HepG2 (cell line): Measurements from ENCODE around the gene RARS1. TPM values are rescaled to one million over a fixed set of nuclear protein-coding genes. Genes with fewer than 3 reads are reported as not detected.

Experiments used
- ATAC-seq: fragments of 200-7000 bp; cut with Tn5 transposase; 3 replicates; pipeline ENCODE4 v1.9.1; 2020; ENCODE audit warnings: mild to moderate bottlenecking, moderate library complexity
- BruUV-seq: library from RNA; stranded (reverse); fragments of 400-500 nt; replicated peaks from 2 replicates; lab custom pipeline; 2021; lab: Mats Ljungman, UMichigan
- CTCF ChIA-PET: fragments of 300-600 bp; formaldehyde crosslinking; extraction: SDS; loops from one replicate; lab custom pipeline; 2021; ENCODE audit warnings: low total read pairs, inconsistent platforms, low intra/inter-chr PET ratio; lab: Yijun Ruan, JAX
- POLR2A ChIA-PET: fragments of 350-600 bp; sonication (Branson Sonifier 250); formaldehyde crosslinking; loops from one replicate; lab custom pipeline; 2020; ENCODE audit warnings: antibody characterized with exemption, inconsistent platforms; lab: Yijun Ruan, JAX
- DNase-seq: peaks from one replicate; pipeline ENCODE4 v3.0.0-alpha.2; 2015; ENCODE audit warnings: low spot score
- FAIRE-seq: peaks from 3 replicates; lab custom pipeline; 2011; peaks lifted over from hg19 to GRCh38; lab: Jason Lieb, UNC
- H2AFZ ChIP-seq: one replicate; pipeline ENCODE4 v1.6.1; 2011; ENCODE audit warnings: low read length, inconsistent platforms
- H3K27ac ChIP-seq: fragments of 300-600 bp; 3 replicates; pipeline ENCODE4 v1.8.0; 2011; ENCODE audit warnings: mixed run types, mild to moderate bottlenecking, mixed read lengths, low read length, inconsistent platforms; ENCODE audit not compliant: insufficient read depth; ENCODE audit errors: extremely low read length
- H3K27me3 ChIP-seq, 2 experiments: fragments of 200-600 bp in 1 of 2; 2 replicates in 1 of 2; 3 replicates in 1 of 2; pipeline versions ENCODE4 v1.6.0 to v1.8.0; 2011; ENCODE audit warnings: low read length in 2 of 2, mild to moderate bottlenecking in 2 of 2, moderate library complexity in 2 of 2, inconsistent platforms in 1 of 2; ENCODE audit not compliant: insufficient read depth in 2 of 2, control insufficient read depth in 1 of 2
- H3K36me3 ChIP-seq, 2 experiments: fragments of 200-600 bp in 1 of 2; replicated peaks in 1 of 2; 2 replicates in 1 of 2; 3 replicates in 1 of 2; pipeline versions ENCODE4 v1.5.1 to v1.8.0; 2011; ENCODE audit warnings: low read length in 2 of 2, inconsistent platforms in 1 of 2; ENCODE audit not compliant: insufficient read depth in 2 of 2, control insufficient read depth in 1 of 2
- H3K4me1 ChIP-seq: 2 replicates; pipeline ENCODE4 v1.5.1; 2012; ENCODE audit warnings: low read length, inconsistent platforms; ENCODE audit not compliant: insufficient read depth
- H3K4me2 ChIP-seq: 2 replicates; pipeline ENCODE4 v1.6.0; 2011; ENCODE audit warnings: low read depth, low read length, inconsistent platforms
- H3K4me3 ChIP-seq, 3 experiments: fragments of 200-600 bp in 1 of 3; sonication (generic), shearing (Covaris generic) in 1 of 3; replicated peaks in 1 of 3; 2 replicates each; pipeline ENCODE4 v1.5.1; 2011 to 2016; ENCODE audit warnings: low read length in 3 of 3, inconsistent platforms in 2 of 3, low read depth in 2 of 3, mild to moderate bottlenecking in 2 of 3, control low read depth in 1 of 3, mixed read lengths in 1 of 3; ENCODE audit not compliant: insufficient read depth in 1 of 3
- H3K79me2 ChIP-seq: one replicate; pipeline ENCODE4 v1.6.1; 2011; ENCODE audit warnings: low read length, inconsistent platforms; ENCODE audit not compliant: insufficient read depth
- H3K9ac ChIP-seq: 2 replicates; pipeline ENCODE4 v1.6.0; 2011; ENCODE audit warnings: mild to moderate bottlenecking, low read depth, low read length, inconsistent platforms; ENCODE audit not compliant: insufficient read depth
- H3K9me3 ChIP-seq: 2 replicates; pipeline ENCODE4 v1.5.1; 2012; ENCODE audit warnings: mild to moderate bottlenecking, low read length
- H4K20me1 ChIP-seq: 2 replicates; pipeline ENCODE4 v1.6.0; 2011; ENCODE audit warnings: inconsistent platforms, mild to moderate bottlenecking, low read length, moderate library complexity; ENCODE audit not compliant: insufficient read depth
- FLYWCH1 ChIP-seq: sonication (generic); formaldehyde crosslinking; IDR thresholded peaks from 2 replicates; pipeline ENCODE4 v1.8.1; 2023; ENCODE audit warnings: mild to moderate bottlenecking, missing genetic modification reagents
- HES4 ChIP-seq: sonication (generic); formaldehyde crosslinking; IDR thresholded peaks from 2 replicates; pipeline ENCODE4 v1.9.0; 2021; ENCODE audit warnings: mild to moderate bottlenecking, missing genetic modification reagents, borderline replicate concordance
- HMG20B ChIP-seq: conservative IDR thresholded peaks from 2 replicates; pipeline ENCODE4 v1.6.1; 2016; ENCODE audit warnings: missing genetic modification reagents, missing compliant biosample characterization
- ISL2 ChIP-seq: sonication (generic); formaldehyde crosslinking; IDR thresholded peaks from 2 replicates; pipeline ENCODE4 v1.5.0; 2020; ENCODE audit warnings: missing genetic modification reagents
- JUND ChIP-seq: sonication (generic); formaldehyde crosslinking; IDR thresholded peaks from 2 replicates; pipeline ENCODE4 v1.8.0; 2022; ENCODE audit warnings: mild to moderate bottlenecking, missing genetic modification reagents
- NR2F2 ChIP-seq: IDR thresholded peaks from 2 replicates; pipeline ENCODE4 v1.6.1; 2012; ENCODE audit warnings: low read depth, inconsistent platforms, borderline replicate concordance
- POLR2A ChIP-seq, 2 experiments: IDR thresholded peaks; 2 replicates each; pipeline ENCODE4 v1.6.1; 2011; ENCODE audit warnings: low read depth in 2 of 2, low read length in 2 of 2, mild to moderate bottlenecking in 1 of 2, moderate library complexity in 1 of 2; ENCODE audit not compliant: insufficient read depth in 1 of 2
- RAD51 ChIP-seq: fragments of 450-650 bp; IDR thresholded peaks from 2 replicates; pipeline ENCODE4 v1.6.1; 2016; ENCODE audit warnings: borderline replicate concordance
- SOX5 ChIP-seq: IDR thresholded peaks from 2 replicates; pipeline ENCODE4 v1.6.1; 2016; ENCODE audit warnings: borderline replicate concordance
- SP4 ChIP-seq: sonication (generic); formaldehyde crosslinking; IDR thresholded peaks from 2 replicates; pipeline ENCODE4 v1.8.1; 2023; ENCODE audit warnings: mild to moderate bottlenecking, missing genetic modification reagents
- SRF ChIP-seq: IDR thresholded peaks from 2 replicates; pipeline ENCODE4 v1.6.1; 2011; ENCODE audit warnings: mild to moderate bottlenecking, low read depth, low read length, moderate library complexity
- XRCC5 ChIP-seq: fragments of 200-400 bp; formaldehyde crosslinking; optimal IDR thresholded peaks from 2 replicates; pipeline ENCODE3; 2017; ENCODE audit warnings: mild to moderate bottlenecking, low read length
- ZFP82 ChIP-seq: sonication (generic); formaldehyde crosslinking; IDR thresholded peaks from 2 replicates; pipeline ENCODE4 v1.5.1; 2020; ENCODE audit warnings: mild to moderate bottlenecking, missing genetic modification reagents, borderline replicate concordance
- WGBS: methylation state at CpG from one replicate; pipeline ENCODE4 v1.1.6; 2017; ENCODE audit warnings: low lambda C conversion rate; 5-methylcytosine and 5-hydroxymethylcytosine counted together
- in situ Hi-C: cut with HindIII; loops from 2 replicates; pipeline ENCODE4 v1.10.0; 2017; ENCODE audit warnings: low pct_unique_long_range_greater_than_20kb; ENCODE audit not compliant: extremely low pct_ligation_motif_present
- intact Hi-C: fragments of 100-400 bp; cut with micrococcal nuclease; formaldehyde crosslinking; loops from one replicate; pipeline ENCODE4 v1.10.0; 2022; ENCODE audit not compliant: unreplicated experiment
- polyA plus RNA-seq, 8 experiments: library from polyadenylated mRNA; depleted of rRNA in 3 of 8; stranded (reverse) in 7 of 8; unstranded in 1 of 8; fragments of >200 nt; fragmentation: Illumina TruSeq in 4 of 8; extraction: Trizol in 4 of 8; gene quantifications; 2 replicates each; pipeline versions ENCODE4 v1.2.1 to v1.2.3, GENCODE V29; 2011 to 2016; ENCODE audit warnings: low read depth in 4 of 8, missing spikeins in 1 of 8, mixed read lengths in 1 of 8; ENCODE audit not compliant: insufficient read depth in 1 of 8
- total RNA-seq, 5 experiments: library from RNA; depleted of rRNA; stranded (reverse); fragments of >200 nt; fragmentation: Illumina TruSeq; extraction: Trizol; gene quantifications; 2 replicates each; pipeline ENCODE4 v1.2.3, GENCODE V29; 2016; ENCODE audit warnings: low read depth in 1 of 5
- TF ChIP-seq, protein P1 (sequence below): sonication (generic); formaldehyde crosslinking; IDR thresholded peaks from 2 replicates; pipeline ENCODE4 v1.4.0; 2020; ENCODE audit warnings: missing genetic modification reagents, borderline replicate concordance
- TF ChIP-seq, protein P2 (sequence below): sonication (generic); formaldehyde crosslinking; IDR thresholded peaks from 2 replicates; pipeline ENCODE4 v1.8.0; 2022; ENCODE audit warnings: mild to moderate bottlenecking, missing genetic modification reagents; ENCODE audit not compliant: insufficient replicate concordance
- TF ChIP-seq, protein P3 (sequence below): sonication (generic); formaldehyde crosslinking; IDR thresholded peaks from 2 replicates; pipeline ENCODE4 v1.9.0; 2021; ENCODE audit warnings: missing genetic modification reagents, mild to moderate bottlenecking, borderline replicate concordance

The RARS1 gene
- total and polyA plus RNA-seq, 2 of the 13 experiments (the other 11 are each of a cell fraction or from before 2014, with no cell fraction given): 54.6 to 170 TPM

DNA sequence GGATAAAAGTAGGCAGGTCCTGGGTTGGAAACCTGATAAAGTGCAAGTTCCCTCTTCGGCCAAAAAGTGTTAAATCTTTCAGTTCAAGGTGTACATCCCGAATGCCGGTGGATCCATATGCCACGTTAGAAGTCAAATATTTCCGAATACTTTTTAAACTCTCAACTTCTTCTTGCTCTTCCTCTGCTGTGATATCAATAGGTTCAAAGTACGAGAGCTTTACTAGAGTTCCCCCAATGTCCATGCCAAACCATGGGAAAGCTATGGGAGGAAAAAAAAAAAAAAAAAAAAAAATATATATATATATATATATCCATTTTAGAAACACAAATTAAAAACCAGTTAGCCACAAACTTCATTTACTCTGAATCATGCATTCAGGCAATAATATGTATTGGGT, 82.5 kb downstream of the RARS1 start:
- no peak overlapping the region for H3K27ac ChIP-seq
- TF ChIP-seq HES4 (CRISPR knock-in tag) (no peak), FLYWCH1 (CRISPR knock-in tag) (no peak), POLR2A (IDR thresholded peaks at IDR 0.05; ENCODE audit: insufficient read depth in 1 of 2, low read depth in 2 of 2, low read length in 2 of 2) (no peak), ZFP82 (no peak), SOX5 (CRISPR knock-in tag) (no peak), SRF (no peak), RAD51 (no peak), NR2F2 (no peak), ISL2 (CRISPR knock-in tag) (no peak), HMG20B (no peak), XRCC5 (no peak), JUND (CRISPR knock-in tag) (no peak), SP4 (CRISPR knock-in tag) (no peak)
- TF ChIP-seq, protein P1, sequence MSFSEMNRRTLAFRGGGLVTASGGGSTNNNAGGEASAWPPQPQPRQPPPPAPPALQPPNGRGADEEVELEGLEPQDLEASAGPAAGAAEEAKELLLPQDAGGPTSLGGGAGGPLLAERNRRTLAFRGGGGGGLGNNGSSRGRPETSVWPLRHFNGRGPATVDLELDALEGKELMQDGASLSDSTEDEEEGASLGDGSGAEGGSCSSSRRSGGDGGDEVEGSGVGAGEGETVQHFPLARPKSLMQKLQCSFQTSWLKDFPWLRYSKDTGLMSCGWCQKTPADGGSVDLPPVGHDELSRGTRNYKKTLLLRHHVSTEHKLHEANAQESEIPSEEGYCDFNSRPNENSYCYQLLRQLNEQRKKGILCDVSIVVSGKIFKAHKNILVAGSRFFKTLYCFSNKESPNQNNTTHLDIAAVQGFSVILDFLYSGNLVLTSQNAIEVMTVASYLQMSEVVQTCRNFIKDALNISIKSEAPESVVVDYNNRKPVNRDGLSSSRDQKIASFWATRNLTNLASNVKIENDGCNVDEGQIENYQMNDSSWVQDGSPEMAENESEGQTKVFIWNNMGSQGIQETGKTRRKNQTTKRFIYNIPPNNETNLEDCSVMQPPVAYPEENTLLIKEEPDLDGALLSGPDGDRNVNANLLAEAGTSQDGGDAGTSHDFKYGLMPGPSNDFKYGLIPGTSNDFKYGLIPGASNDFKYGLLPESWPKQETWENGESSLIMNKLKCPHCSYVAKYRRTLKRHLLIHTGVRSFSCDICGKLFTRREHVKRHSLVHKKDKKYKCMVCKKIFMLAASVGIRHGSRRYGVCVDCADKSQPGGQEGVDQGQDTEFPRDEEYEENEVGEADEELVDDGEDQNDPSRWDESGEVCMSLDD: no peak
- TF ChIP-seq, protein P2, sequence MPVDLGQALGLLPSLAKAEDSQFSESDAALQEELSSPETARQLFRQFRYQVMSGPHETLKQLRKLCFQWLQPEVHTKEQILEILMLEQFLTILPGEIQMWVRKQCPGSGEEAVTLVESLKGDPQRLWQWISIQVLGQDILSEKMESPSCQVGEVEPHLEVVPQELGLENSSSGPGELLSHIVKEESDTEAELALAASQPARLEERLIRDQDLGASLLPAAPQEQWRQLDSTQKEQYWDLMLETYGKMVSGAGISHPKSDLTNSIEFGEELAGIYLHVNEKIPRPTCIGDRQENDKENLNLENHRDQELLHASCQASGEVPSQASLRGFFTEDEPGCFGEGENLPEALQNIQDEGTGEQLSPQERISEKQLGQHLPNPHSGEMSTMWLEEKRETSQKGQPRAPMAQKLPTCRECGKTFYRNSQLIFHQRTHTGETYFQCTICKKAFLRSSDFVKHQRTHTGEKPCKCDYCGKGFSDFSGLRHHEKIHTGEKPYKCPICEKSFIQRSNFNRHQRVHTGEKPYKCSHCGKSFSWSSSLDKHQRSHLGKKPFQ: no peak
- TF ChIP-seq, protein P3, sequence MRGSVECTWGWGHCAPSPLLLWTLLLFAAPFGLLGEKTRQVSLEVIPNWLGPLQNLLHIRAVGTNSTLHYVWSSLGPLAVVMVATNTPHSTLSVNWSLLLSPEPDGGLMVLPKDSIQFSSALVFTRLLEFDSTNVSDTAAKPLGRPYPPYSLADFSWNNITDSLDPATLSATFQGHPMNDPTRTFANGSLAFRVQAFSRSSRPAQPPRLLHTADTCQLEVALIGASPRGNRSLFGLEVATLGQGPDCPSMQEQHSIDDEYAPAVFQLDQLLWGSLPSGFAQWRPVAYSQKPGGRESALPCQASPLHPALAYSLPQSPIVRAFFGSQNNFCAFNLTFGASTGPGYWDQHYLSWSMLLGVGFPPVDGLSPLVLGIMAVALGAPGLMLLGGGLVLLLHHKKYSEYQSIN (CRISPR knock-in tag): no peak

More for the DNA sequence above, 82.5 kb downstream of the RARS1 start:
- ATAC-seq: no peak
- H4K20me1 ChIP-seq: peaks cover 56% of the 10 kb centered on the region
- H3K79me2 ChIP-seq: peaks cover 71% of the 10 kb centered on the region
- no peaks in the 10 kb centered on the region for H3K9me3 ChIP-seq
- no peak for FAIRE-seq
- no TSS peak for BruUV-seq
- no peaks in the 10 kb centered on the region for H3K27me3 ChIP-seq
- no peak overlapping the region for H3K4me2 ChIP-seq
- POLR2A ChIA-PET: no interaction called here
- 95% methylated on average over 6 of the region's 6 CpGs for WGBS
- H3K4me1 ChIP-seq: peaks cover 17% of the 10 kb centered on the region; the same call in 1 of the 2 replicates
- H2AFZ ChIP-seq: no peak overlapping the region
- CTCF ChIA-PET: no interaction called here
- in situ Hi-C loops (no loop called here), intact Hi-C loops (no loop called here)
- no peak overlapping the region for H3K4me3 ChIP-seq
- no peak for DNase-seq
- peaks cover 5 to 45% of the 10 kb centered on the region in 2 experiments for H3K36me3 ChIP-seq
- no peak overlapping the region for H3K9ac ChIP-seq
